CD4-positive, alpha-beta T cell (primary cell): ENCODE measurements around the gene B4GALNT1. TPM values are rescaled to one million over a fixed set of nuclear protein-coding genes. Genes with fewer than 3 reads are reported as not detected.

Experiments used
- ATAC-seq: fragments of 200-7000 bp; cut with Tn5 transposase; one replicate; pipeline ENCODE4 v1.10.0; 2022; ENCODE audit warnings: mild to moderate bottlenecking; ENCODE audit not compliant: poor library complexity
- CTCF ChIA-PET: fragments of 350-600 bp; sonication (Branson Sonifier 250); formaldehyde crosslinking; loops from one replicate; lab custom pipeline; 2021; ENCODE audit warnings: antibody characterized with exemption, inconsistent platforms; lab: Charles Lee
- POLR2A ChIA-PET: fragments of 350-600 bp; sonication (Branson Sonifier 250); formaldehyde crosslinking; loops from one replicate; lab custom pipeline; 2021; ENCODE audit warnings: antibody characterized with exemption, inconsistent platforms; lab: Charles Lee
- DNase-seq, 14 experiments: peaks; one replicate each; pipeline ENCODE4 v3.0.0-alpha.2; 2013 to 2020; ENCODE audit warnings: mixed read lengths in 2 of 14
- H3K27ac ChIP-seq, 2 donors: one replicate each; pipeline versions ENCODE4 v1.5.1 to v1.7.0; 2013; ENCODE audit warnings: low read length in 2 of 2, low read depth in 1 of 2, mild to moderate bottlenecking in 1 of 2
- H3K27me3 ChIP-seq, 2 experiments: 1 replicate in 1 of 2; 2 replicates in 1 of 2; pipeline versions ENCODE4 v1.6.1 to v1.7.0; 2013; ENCODE audit warnings: low read length in 2 of 2, control low read depth in 1 of 2, mild to moderate bottlenecking in 1 of 2, moderate library complexity in 1 of 2; ENCODE audit not compliant: insufficient read depth in 2 of 2, control insufficient read depth in 1 of 2
- H3K36me3 ChIP-seq: one replicate; pipeline ENCODE4 v1.6.1; 2013; ENCODE audit warnings: low read length, control low read depth; ENCODE audit not compliant: insufficient read depth
- H3K4me1 ChIP-seq: one replicate; pipeline ENCODE4 v1.6.1; 2013; ENCODE audit warnings: low read length, control low read depth; ENCODE audit not compliant: insufficient read depth
- H3K4me3 ChIP-seq: one replicate; pipeline ENCODE4 v1.5.1; 2013; ENCODE audit warnings: mild to moderate bottlenecking, low read length, moderate library complexity
- H3K9me3 ChIP-seq, 2 experiments: 1 replicate in 1 of 2; 2 replicates in 1 of 2; pipeline versions ENCODE4 v1.6.1 to v1.7.0; 2013; ENCODE audit warnings: low read length in 2 of 2, mild to moderate bottlenecking in 2 of 2, control low read depth in 1 of 2, moderate library complexity in 1 of 2; ENCODE audit not compliant: control insufficient read depth in 1 of 2, insufficient read depth in 1 of 2
- H3K27ac Mint-ChIP-seq: one replicate; pipeline ENCODE4 v1.8.0; 2020; ENCODE audit warnings: mixed read lengths
- H3K27me3 Mint-ChIP-seq: one replicate; pipeline ENCODE4 v1.8.0; 2021; ENCODE audit warnings: mixed read lengths
- H3K36me3 Mint-ChIP-seq: one replicate; pipeline ENCODE4 v1.8.0; 2021; ENCODE audit warnings: low read depth, mixed read lengths
- H3K4me1 Mint-ChIP-seq: one replicate; pipeline ENCODE4 v1.8.0; 2021; ENCODE audit warnings: low read depth, mixed read lengths
- H3K4me3 Mint-ChIP-seq: one replicate; pipeline ENCODE4 v1.8.0; 2020; ENCODE audit warnings: mild to moderate bottlenecking, mixed read lengths
- H3K9me3 Mint-ChIP-seq: one replicate; pipeline ENCODE4 v1.8.0; 2020; ENCODE audit warnings: mixed read lengths
- CTCF ChIP-seq: fragments of 200-600 bp; IDR thresholded peaks from one replicate; pipeline ENCODE4 v1.8.0; 2022; ENCODE audit warnings: antibody characterized with exemption, mild to moderate bottlenecking
- intact Hi-C, 2 experiments: fragments of 100-400 bp; cut with DNase I in 1 of 2; cut with micrococcal nuclease in 1 of 2; formaldehyde crosslinking; loops; one replicate each; pipeline versions ENCODE4 v1.15.1 to v1.9.0; 2023 to 2025; cut with DNase I, micrococcal nuclease
- total RNA-seq, 174 experiments: library from RNA in 2 of 174; stranded (reverse) in 2 of 174; gene quantifications; one replicate each; pipeline ENCODE4 v1.2.3 and lab custom pipeline; 2021 to 2026

Gene B4GALNT1
- total RNA-seq, 2 experiments from 2014 or later, result not detected

GRCh38 chr12:57612711-57613426, 20.1 kb downstream of the B4GALNT1 start:
- CTCF ChIA-PET, result interaction anchor here (1.6 kb wide), 1 partner anchor 30 kb away, joined by 4 read pairs; no protein-coding TSS in a partner anchor
- H3K4me1 ChIP-seq, result peaks cover 19% of the 10 kb centered on the region

DNA sequence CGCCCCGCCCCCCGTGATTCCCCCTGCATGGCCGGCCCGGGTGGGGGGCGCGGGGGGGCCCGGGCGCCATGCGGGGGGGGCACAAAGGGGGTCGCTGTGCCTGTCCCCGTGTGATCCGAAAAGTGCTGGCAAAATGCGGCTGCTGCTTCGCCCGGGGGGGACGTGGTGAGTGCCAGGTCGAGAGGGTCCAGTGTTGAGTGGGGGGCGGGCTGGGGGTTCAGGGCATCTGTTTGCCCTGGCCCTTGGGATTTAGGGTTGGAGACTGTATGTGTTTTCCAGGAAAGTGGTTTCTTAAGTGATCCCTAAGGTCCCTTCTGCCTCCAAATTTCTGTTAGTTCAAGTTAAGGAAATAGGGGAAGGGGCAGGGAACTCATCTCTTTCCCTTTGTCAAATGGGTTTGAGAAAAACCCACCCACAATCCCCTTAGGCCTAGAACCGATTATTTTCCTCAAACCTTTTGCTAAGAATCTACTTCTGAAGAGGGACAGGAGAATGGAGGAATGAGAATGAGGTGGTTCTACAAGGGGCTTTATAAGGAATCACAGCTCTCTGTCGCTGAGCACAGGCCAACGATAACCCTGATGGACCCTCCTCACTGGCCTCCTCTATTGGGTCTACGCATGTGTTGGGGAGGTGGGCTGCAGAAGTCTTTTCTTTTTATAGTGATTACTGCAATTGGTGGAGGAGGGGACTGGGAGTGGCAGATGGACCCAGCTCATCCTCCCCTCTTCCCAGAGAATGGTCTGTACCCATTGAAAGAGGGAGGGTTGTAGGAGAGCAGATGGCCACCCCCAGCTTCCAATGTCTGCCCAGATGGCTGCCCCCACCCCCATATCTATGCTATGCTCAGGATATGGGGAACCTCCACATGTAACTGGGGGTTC, 20.9 kb downstream of the B4GALNT1 start:
- intact Hi-C loops, result no loop called here
- Histone ChIP-seq H3K27me3 (peaks cover 16 to 32% of the 10 kb centered on the region in 2 experiments), H3K4me1 (peaks cover 19% of the 10 kb centered on the region), H3K9me3 (peaks cover 0 to 3% of the 10 kb centered on the region in 2 experiments), H3K36me3 (no peaks in the 10 kb centered on the region), H3K27ac (no peak overlapping the region), H3K4me3 (peak overlapping the region; percentile 56)
- POLR2A ChIA-PET, result interaction anchor here (0.9 to 1.2 kb wide), 3 partner anchors 12 to 21 kb away, joined by 3 to 7 read pairs (median 3); partner anchors contain the start of gene PIP4K2C
- no peak for ATAC-seq
- peaks cover 16% of the 10 kb centered on the region for H3K4me1 Mint-ChIP-seq
- H3K27ac Mint-ChIP-seq, result no peak overlapping the region
- H3K36me3 Mint-ChIP-seq, result peaks cover 8% of the 10 kb centered on the region
- no peaks in the 10 kb centered on the region for H3K9me3 Mint-ChIP-seq
- TF ChIP-seq CTCF, result no peak
- no peak for DNase-seq
- H3K4me3 Mint-ChIP-seq, result peak overlapping the region; percentile 82
- CTCF ChIA-PET, result interaction anchor here (1.6 kb wide), 1 partner anchor 29 kb away, joined by 4 read pairs; no protein-coding TSS in a partner anchor
- peaks cover 58% of the 10 kb centered on the region for H3K27me3 Mint-ChIP-seq

More at GRCh38 chr12:57612711-57613426, 20.1 kb downstream of the B4GALNT1 start:
- no peaks in the 10 kb centered on the region for H3K36me3 ChIP-seq
- Mint-ChIP-seq H3K27ac (no peak overlapping the region), H3K9me3 (no peaks in the 10 kb centered on the region), H3K36me3 (peaks cover 8% of the 10 kb centered on the region), H3K27me3 (peaks cover 66% of the 10 kb centered on the region), H3K4me3 (peak overlapping the region; percentile 20), H3K4me1 (peaks cover 16% of the 10 kb centered on the region)
- ATAC-seq, result no peak
- H3K27ac ChIP-seq, result no peak overlapping the region
- intact Hi-C loops, result no loop called here
- no peak for TF ChIP-seq CTCF
- no peak overlapping the region for H3K4me3 ChIP-seq
- no peak for DNase-seq
- peaks cover 22 to 37% of the 10 kb centered on the region in 2 experiments for H3K27me3 ChIP-seq
- POLR2A ChIA-PET, result interaction anchor here (0.9 kb wide), 1 partner anchor 18 kb away, joined by 3 read pairs; no protein-coding TSS in a partner anchor
- H3K9me3 ChIP-seq, result peaks cover 0 to 3% of the 10 kb centered on the region in 2 experiments

DNA sequence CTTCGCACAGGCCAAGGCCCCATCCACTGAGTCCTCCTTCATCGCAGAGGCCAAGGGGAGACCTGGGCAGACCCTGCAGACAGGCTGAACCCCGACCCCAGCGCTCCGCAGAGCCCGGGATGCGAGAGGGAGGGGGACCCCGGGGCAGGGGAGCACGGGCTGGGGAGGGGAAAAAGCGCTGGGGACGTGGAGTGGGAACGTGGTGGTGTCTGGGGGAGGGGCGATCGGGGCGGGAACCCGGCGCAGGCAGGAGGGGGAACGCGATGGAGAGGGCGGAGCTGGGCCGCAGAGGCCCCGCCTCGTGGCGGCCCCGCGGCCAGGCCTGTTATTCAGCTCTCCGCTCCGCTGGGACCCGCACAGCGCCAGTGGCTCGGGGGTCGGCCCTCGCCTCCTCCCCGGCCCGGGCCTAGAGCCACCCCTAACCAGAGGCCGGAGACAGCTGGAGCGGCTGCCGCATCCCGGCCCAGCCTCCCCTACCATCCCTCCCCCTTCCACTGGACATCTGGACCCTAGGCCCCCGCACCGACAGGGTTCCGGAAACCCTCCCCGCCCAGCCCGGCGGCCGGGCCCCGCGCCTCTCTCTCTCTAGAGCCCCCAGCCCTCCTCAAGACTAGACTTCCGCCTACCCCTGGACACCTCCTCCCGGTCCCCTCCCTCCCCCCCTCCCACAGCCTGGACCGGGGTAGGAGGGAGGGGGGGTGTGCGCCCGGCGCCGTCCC, 21.7 kb downstream of the B4GALNT1 start, which contains the start of gene ARHGEF25:
TSS of gene ARHGEF25 (plus strand) at position 328 of the 719 bp plus-strand sequence. CDS start 460 bp downstream, outside the sequence.
- H3K27me3 Mint-ChIP-seq, result peaks cover 50% of the 10 kb centered on the region
- peaks cover 16% of the 10 kb centered on the region for H3K4me1 Mint-ChIP-seq
- DNase-seq (peak in 7 of 14 experiments; percentile 23 to 71 (median 52)), ATAC-seq (peak; percentile 71)
- H3K36me3 Mint-ChIP-seq, result peaks cover 8% of the 10 kb centered on the region
- intact Hi-C loops, result no loop called here
- Histone ChIP-seq H3K9me3 (peaks cover 0 to 3% of the 10 kb centered on the region in 2 experiments), H3K4me3 (peak within 1 kb of the TSS; percentile 56), H3K4me1 (peaks cover 19% of the 10 kb centered on the region), H3K27ac (no peak within 1 kb of the TSS), H3K36me3 (no peaks in the 10 kb centered on the region), H3K27me3 (peaks cover 14 to 32% of the 10 kb centered on the region in 2 experiments)
- ChIA-PET POLR2A (interaction anchor here (0.9 to 1.2 kb wide), 2 partner anchors 11 to 20 kb away, joined by 3 to 7 read pairs; partner anchors contain the start of gene PIP4K2C), CTCF (no interaction called here)
- TF ChIP-seq CTCF, result no peak
- no peaks in the 10 kb centered on the region for H3K9me3 Mint-ChIP-seq
- no peak within 1 kb of the TSS for H3K27ac Mint-ChIP-seq
- H3K4me3 Mint-ChIP-seq, result peak within 1 kb of the TSS; percentile 86
